ENCODE data around the gene CFAP251. TPM values are rescaled to one million over a fixed set of nuclear protein-coding genes. Genes with fewer than 3 reads are reported as not detected.
A peak's percentile ranks its signal among the peaks of the same experiment; 100 is the strongest.

Gene CFAP251
- total RNA-seq, 2 experiments from 2014 or later = 4.1 to 4.7 TPM

GRCh38 chr12:122018457-122018856 lies 100.1 kb downstream of the CFAP251 start:
- H3K9me2 ChIP-seq (ENCODE audit: insufficient read depth, low read length) = no peaks in the 10 kb centered on the region
- peak overlapping the region; percentile 84 for H3K27ac ChIP-seq (ENCODE audit: low read depth, low read length, poor library complexity, severe bottlenecking)
- BruUV-seq (replicated peaks) = no TSS peak
- intact Hi-C loops (cut with micrococcal nuclease; ENCODE audit: unreplicated experiment) = no loop called here
- no peaks in the 10 kb centered on the region for H4K20me1 ChIP-seq (ENCODE audit: insufficient read depth, low read length)
- POLR2A ChIA-PET = interaction anchor here (0.5 to 6.2 kb wide), 11 partner anchors 9 to 1367 kb away, joined by 3 to 165 read pairs (median 3); no protein-coding TSS in a partner anchor
- H3K79me2 ChIP-seq (ENCODE audit: insufficient read depth, low read depth, low read length) = peaks cover 73% of the 10 kb centered on the region
- peak; percentile 65 for DNase-seq (ENCODE audit: low spot score)
- H2AFZ ChIP-seq (ENCODE audit: low read length) = no peak overlapping the region
- TF ChIP-seq EZH2phosphoT487 (IDR thresholded peaks at IDR 0.05; ENCODE audit: borderline replicate concordance, low read depth, low read length) = no peak
- TF ChIP-seq CTCF (conservative IDR thresholded peaks at IDR 0.05; ENCODE audit: low read length) = no peak
- H3K4me1 ChIP-seq (ENCODE audit: insufficient read depth, low read length, poor library complexity, severe bottlenecking) = peaks cover 69% of the 10 kb centered on the region
- CTCF ChIA-PET (ENCODE audit: unreplicated experiment) = interaction anchor here (0.6 kb wide), 1 partner anchor 10 kb away, joined by 3 read pairs; no protein-coding TSS in a partner anchor
- peak overlapping the region; percentile 93 for H3K4me2 ChIP-seq (ENCODE audit: low read length)
- peaks cover 18% of the 10 kb centered on the region; the same call in 1 of the 2 replicates for H3K9me3 ChIP-seq (ENCODE audit: low read length)
- peaks cover 33% of the 10 kb centered on the region for H3K36me3 ChIP-seq (ENCODE audit: insufficient read depth, low read length)
- peak overlapping the region; percentile 79 for H3K4me3 ChIP-seq (ENCODE audit: low read depth, low read length, poor library complexity, severe bottlenecking)

GRCh38 chr12:122018937-122019336 lies 100.5 kb downstream of the CFAP251 start:
- peaks cover 38% of the 10 kb centered on the region for H3K36me3 ChIP-seq (ENCODE audit: insufficient read depth, low read length)
- H3K27ac ChIP-seq (ENCODE audit: low read depth, low read length, poor library complexity, severe bottlenecking) = peak overlapping the region; percentile 84
- peaks cover 78% of the 10 kb centered on the region for H3K79me2 ChIP-seq (ENCODE audit: insufficient read depth, low read depth, low read length)
- TF ChIP-seq CTCF (conservative IDR thresholded peaks at IDR 0.05; ENCODE audit: low read length) (no peak), EZH2phosphoT487 (IDR thresholded peaks at IDR 0.05; ENCODE audit: borderline replicate concordance, low read depth, low read length) (no peak)
- H3K4me2 ChIP-seq (ENCODE audit: low read length) = peak overlapping the region; percentile 93
- H3K9me2 ChIP-seq (ENCODE audit: insufficient read depth, low read length) = no peaks in the 10 kb centered on the region
- intact Hi-C loops (cut with micrococcal nuclease; ENCODE audit: unreplicated experiment) = no loop called here
- BruUV-seq (replicated peaks) = no TSS peak
- no peak for DNase-seq (ENCODE audit: low spot score)
- H2AFZ ChIP-seq (ENCODE audit: low read length) = no peak overlapping the region
- peaks cover 18% of the 10 kb centered on the region; the same call in 1 of the 2 replicates for H3K9me3 ChIP-seq (ENCODE audit: low read length)
- peak overlapping the region; percentile 79 for H3K4me3 ChIP-seq (ENCODE audit: low read depth, low read length, poor library complexity, severe bottlenecking)
- peaks cover 65% of the 10 kb centered on the region for H3K4me1 ChIP-seq (ENCODE audit: insufficient read depth, low read length, poor library complexity, severe bottlenecking)
- no peaks in the 10 kb centered on the region for H4K20me1 ChIP-seq (ENCODE audit: insufficient read depth, low read length)
- ChIA-PET POLR2A (interaction anchor here (0.5 to 6.2 kb wide), 10 partner anchors 8 to 1367 kb away, joined by 3 to 165 read pairs (median 3); no protein-coding TSS in a partner anchor), CTCF (ENCODE audit: unreplicated experiment) (no interaction called here)

GRCh38 chr12:122020795-122021192 lies 102.4 kb downstream of the CFAP251 start:
- Histone ChIP-seq H3K27ac (ENCODE audit: low read depth, low read length, poor library complexity, severe bottlenecking) (peak overlapping the region; percentile 84), H3K4me3 (ENCODE audit: low read depth, low read length, poor library complexity, severe bottlenecking) (peak overlapping the region; percentile 79), H4K20me1 (ENCODE audit: insufficient read depth, low read length) (no peaks in the 10 kb centered on the region), H3K79me2 (ENCODE audit: insufficient read depth, low read depth, low read length) (peaks cover 86% of the 10 kb centered on the region), H2AFZ (ENCODE audit: low read length) (no peak overlapping the region), H3K4me1 (ENCODE audit: insufficient read depth, low read length, poor library complexity, severe bottlenecking) (peaks cover 65% of the 10 kb centered on the region), H3K9me3 (ENCODE audit: low read length) (peaks cover 18% of the 10 kb centered on the region; the same call in 1 of the 2 replicates), H3K36me3 (ENCODE audit: insufficient read depth, low read length) (peaks cover 45% of the 10 kb centered on the region), H3K9me2 (ENCODE audit: insufficient read depth, low read length) (no peaks in the 10 kb centered on the region), H3K4me2 (ENCODE audit: low read length) (peak overlapping the region; percentile 93)
- no TSS peak for BruUV-seq (replicated peaks)
- DNase-seq (ENCODE audit: low spot score) = peak; percentile 64
- TF ChIP-seq EZH2phosphoT487 (IDR thresholded peaks at IDR 0.05; ENCODE audit: borderline replicate concordance, low read depth, low read length) (no peak), CTCF (conservative IDR thresholded peaks at IDR 0.05; ENCODE audit: low read length) (no peak)
- CTCF ChIA-PET (ENCODE audit: unreplicated experiment) = interaction anchor here (1.0 kb wide), 1 partner anchor 9 kb away, joined by 3 read pairs; no protein-coding TSS in a partner anchor
- POLR2A ChIA-PET = interaction anchor here (1.0 to 6.2 kb wide), 8 partner anchors 12 to 42 kb away, joined by 3 to 165 read pairs (median 6); no protein-coding TSS in a partner anchor
- intact Hi-C loops (cut with micrococcal nuclease; ENCODE audit: unreplicated experiment) = no loop called here
